Endothelial cell of umbilical vein (primary cell): Measurements from ENCODE around the gene EIF2A. TPM values are rescaled to one million over a fixed set of nuclear protein-coding genes. Genes with fewer than 3 reads are reported as not detected.
A peak's percentile ranks its signal among the peaks of the same experiment; 100 is the strongest.

Source experiments
- BruUV-seq: library from RNA; stranded (reverse); fragments of 400-500 nt; replicated peaks from 2 replicates; lab custom pipeline; 2021; lab: Mats Ljungman, UMichigan
- CTCF ChIA-PET: fragments of 300-600, 350-600 bp; sonication (Branson Sonifier 250); formaldehyde crosslinking; loops from one replicate; lab custom pipeline; 2021; ENCODE audit warnings: antibody characterized with exemption, inconsistent platforms; lab: Charles Lee
- POLR2A ChIA-PET: fragments of 300-600, 350-600 bp; sonication (Branson Sonifier 250); formaldehyde crosslinking; loops from one replicate; lab custom pipeline; 2021; ENCODE audit warnings: antibody characterized with exemption, inconsistent platforms; lab: Charles Lee
- DNase-seq: peaks from one replicate; pipeline ENCODE4 v3.0.0-alpha.2; 2011; ENCODE audit warnings: low read depth, low spot score
- FAIRE-seq: peaks from 2 replicates; lab custom pipeline; 2011; peaks lifted over from hg19 to GRCh38; lab: Jason Lieb, UNC
- H2AFZ ChIP-seq: 2 replicates; pipeline ENCODE4 v1.6.0; 2012; ENCODE audit warnings: low read depth, low read length, control low read depth, inconsistent platforms
- H3K27ac ChIP-seq: 2 replicates; pipeline ENCODE4 v1.5.1; 2011; ENCODE audit warnings: low read depth, mild to moderate bottlenecking, control low read depth, low read length, moderate library complexity; ENCODE audit not compliant: insufficient read depth
- H3K27me3 ChIP-seq, 2 experiments: 2 replicates each; pipeline versions ENCODE4 v1.6.0 to v1.6.1; 2011; ENCODE audit warnings: low read length in 2 of 2, mixed read lengths in 1 of 2; ENCODE audit not compliant: control insufficient read depth in 2 of 2, insufficient read depth in 2 of 2
- H3K36me3 ChIP-seq, 2 experiments: 2 replicates in 1 of 2; 3 replicates in 1 of 2; pipeline ENCODE4 v1.5.1; 2011; ENCODE audit warnings: low read length in 2 of 2, mild to moderate bottlenecking in 1 of 2, moderate library complexity in 1 of 2; ENCODE audit not compliant: control insufficient read depth in 2 of 2, insufficient read depth in 2 of 2; ENCODE audit errors: extremely low read depth in 1 of 2
- H3K4me1 ChIP-seq: 3 replicates; pipeline ENCODE4 v1.5.1; 2011; ENCODE audit warnings: mild to moderate bottlenecking, low read length; ENCODE audit not compliant: control insufficient read depth, insufficient read depth; ENCODE audit errors: extremely low read depth
- H3K4me2 ChIP-seq: 2 replicates; pipeline ENCODE4 v1.6.1; 2011; ENCODE audit warnings: low read length, control low read depth, mixed read lengths; ENCODE audit not compliant: insufficient read depth
- H3K4me3 ChIP-seq, 3 experiments: fragments of 200-600 bp in 1 of 3; sonication (generic), shearing (Covaris generic) in 1 of 3; replicated peaks in 1 of 3; 2 replicates each; pipeline ENCODE4 v1.5.1; 2011 to 2016; ENCODE audit warnings: control low read depth in 3 of 3, low read length in 3 of 3, mild to moderate bottlenecking in 2 of 3, inconsistent platforms in 1 of 3, low read depth in 1 of 3, moderate library complexity in 1 of 3; ENCODE audit not compliant: insufficient read depth in 1 of 3
- H3K79me2 ChIP-seq: 2 replicates; pipeline ENCODE4 v1.6.0; 2012; ENCODE audit warnings: low read length, inconsistent platforms; ENCODE audit not compliant: control insufficient read depth, insufficient read depth
- H3K9ac ChIP-seq: replicated peaks from 2 replicates; pipeline ENCODE3; 2011; ENCODE audit warnings: low read length, control low read depth; ENCODE audit not compliant: insufficient read depth; ENCODE audit errors: extremely low read depth
- H3K9me1 ChIP-seq: replicated peaks from 3 replicates; pipeline ENCODE4 v1.6.0; 2011; ENCODE audit warnings: mild to moderate bottlenecking, low read length; ENCODE audit not compliant: control insufficient read depth, insufficient read depth; ENCODE audit errors: extremely low read depth
- H3K9me3 ChIP-seq: replicated peaks from 2 replicates; pipeline ENCODE4 v1.5.1; 2012; ENCODE audit warnings: low read length, inconsistent platforms; ENCODE audit not compliant: control insufficient read depth, insufficient read depth
- H4K20me1 ChIP-seq: replicated peaks from 2 replicates; pipeline ENCODE3; 2011; ENCODE audit warnings: mild to moderate bottlenecking, low read length; ENCODE audit not compliant: control insufficient read depth, insufficient read depth; ENCODE audit errors: extremely low read depth
- CTCF ChIP-seq, 2 donors: IDR thresholded peaks; 1 replicate in 1 of 2; 2 replicates in 1 of 2; pipeline ENCODE4 v1.5.1; 2011; ENCODE audit warnings: low read length in 2 of 2, mild to moderate bottlenecking in 2 of 2, moderate library complexity in 2 of 2, control low read depth in 1 of 2, inconsistent platforms in 1 of 2, low read depth in 1 of 2; ENCODE audit not compliant: insufficient read depth in 1 of 2; ENCODE audit errors: extremely low read depth in 1 of 2
- EZH2 ChIP-seq: IDR thresholded peaks from 2 replicates; pipeline ENCODE4 v1.6.1; 2012; ENCODE audit warnings: borderline replicate concordance, low read depth, mild to moderate bottlenecking, moderate library complexity, low read length, inconsistent platforms; ENCODE audit not compliant: severe bottlenecking
- FOS ChIP-seq: IDR thresholded peaks from 2 replicates; pipeline ENCODE4 v1.6.1; 2011; ENCODE audit warnings: mild to moderate bottlenecking, low read length, moderate library complexity, borderline replicate concordance; ENCODE audit not compliant: insufficient read depth
- GATA2 ChIP-seq: IDR thresholded peaks from 2 replicates; pipeline ENCODE4 v1.7.0; 2011; ENCODE audit warnings: low read depth, mild to moderate bottlenecking, moderate library complexity, mixed read lengths, low read length; ENCODE audit not compliant: insufficient read length, insufficient read depth
- JUN ChIP-seq: IDR thresholded peaks from 2 replicates; pipeline ENCODE4 v1.6.1; 2011; ENCODE audit warnings: borderline replicate concordance, low read depth; ENCODE audit not compliant: insufficient read length, insufficient read depth
- MYC ChIP-seq: IDR thresholded peaks from one replicate; pipeline ENCODE4 v1.6.1; 2011; ENCODE audit warnings: mild to moderate bottlenecking, low read depth, low read length
- POLR2A ChIP-seq: IDR thresholded peaks from 2 replicates; pipeline ENCODE4 v1.6.1; 2012; ENCODE audit warnings: low read depth, mild to moderate bottlenecking, control low read depth, low read length
- POLR2AphosphoS5 ChIP-seq: IDR thresholded peaks from 2 replicates; pipeline ENCODE4 v1.6.1; 2012; ENCODE audit warnings: low read depth, mild to moderate bottlenecking, control low read depth, low read length, moderate library complexity; ENCODE audit not compliant: insufficient read depth
- dilution Hi-C: fragments of 300-500 bp; cut with MboI; formaldehyde crosslinking; loops from one replicate; pipeline ENCODE4 v1.15.0; 2019; ENCODE audit warnings: low sequenced_read_pairs; ENCODE audit not compliant: extremely low pct_ligation_motif_present
- intact Hi-C: fragments of 100-400 bp; cut with micrococcal nuclease; formaldehyde crosslinking; loops from one replicate; pipeline ENCODE4 v1.10.0; 2022
- polyA plus RNA-seq, 4 experiments: library from polyadenylated mRNA; depleted of rRNA in 3 of 4; stranded (reverse) in 3 of 4; unstranded in 1 of 4; fragments of >200 nt; gene quantifications; 2 replicates each; pipeline versions ENCODE4 v1.2.1 to v1.2.3, GENCODE V29; 2011 to 2012; ENCODE audit warnings: missing spikeins in 1 of 4
- total RNA-seq: library from RNA; stranded (reverse); gene quantifications from 2 replicates; pipeline ENCODE4 v1.2.3, GENCODE V29; 2021
- TF ChIP-seq, protein P1 (sequence below): IDR thresholded peaks from 2 replicates; pipeline ENCODE4 v1.6.1; 2011; ENCODE audit not compliant: insufficient read depth, insufficient read length

The EIF2A gene
- total and polyA plus RNA-seq, 2 donors (not counting 3 experiments of a cell fraction or from before 2014, with no cell fraction given), result 85.2 to 97.6 TPM

DNA sequence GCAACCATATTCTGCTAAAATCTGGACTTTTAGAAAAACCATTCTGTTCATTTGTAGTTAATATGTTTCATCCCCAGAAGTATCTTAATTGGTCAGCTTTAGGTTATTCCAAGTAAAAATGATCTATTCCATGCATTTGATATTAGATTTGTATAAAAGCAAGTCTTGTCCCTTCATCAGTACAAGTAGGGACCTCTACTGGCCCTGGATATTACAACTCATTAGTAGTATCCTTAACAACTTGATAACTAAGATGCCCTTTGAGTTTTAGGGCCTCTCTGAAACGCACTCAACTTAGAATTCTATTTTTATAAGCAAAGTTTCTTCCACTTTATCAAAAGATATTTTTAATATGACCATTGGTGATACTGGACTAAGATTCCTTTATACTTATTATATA is 31.3 kb downstream of the EIF2A start:
- no peak for TF ChIP-seq POLR2A
- TF ChIP-seq GATA2, result no peak
- TF ChIP-seq, protein P1, sequence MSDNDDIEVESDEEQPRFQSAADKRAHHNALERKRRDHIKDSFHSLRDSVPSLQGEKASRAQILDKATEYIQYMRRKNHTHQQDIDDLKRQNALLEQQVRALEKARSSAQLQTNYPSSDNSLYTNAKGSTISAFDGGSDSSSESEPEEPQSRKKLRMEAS, result no peak
- no peak for TF ChIP-seq EZH2
- no peak for TF ChIP-seq MYC
- TF ChIP-seq JUN, result no peak
- no peak for TF ChIP-seq FOS
- no peak for TF ChIP-seq POLR2AphosphoS5
- no peak for TF ChIP-seq CTCF (IDR thresholded peaks at IDR 0.05; ENCODE audit: extremely low read depth in 1 of 2, insufficient read depth in 1 of 2, low read depth in 1 of 2, low read length in 2 of 2)
- peaks cover 0 to 14% of the 10 kb centered on the region in 2 experiments for H3K36me3 ChIP-seq
- H3K27ac ChIP-seq, result no peak overlapping the region
- H3K9ac ChIP-seq, result no peak overlapping the region
- H3K9me1 ChIP-seq, result no peaks in the 10 kb centered on the region
- no peaks in the 10 kb centered on the region for H3K79me2 ChIP-seq
- no peak overlapping the region for H3K4me2 ChIP-seq
- no peak overlapping the region for H2AFZ ChIP-seq
- H3K4me3 ChIP-seq, result no peak overlapping the region
- peak; percentile 43 for DNase-seq
- no peaks in the 10 kb centered on the region for H3K4me1 ChIP-seq
- dilution Hi-C loops (no loop called here), intact Hi-C loops (no loop called here)
- no peaks in the 10 kb centered on the region for H4K20me1 ChIP-seq
- no peaks in the 10 kb centered on the region for H3K9me3 ChIP-seq
- no peaks in the 10 kb centered on the region for H3K27me3 ChIP-seq
- CTCF ChIA-PET, result interaction anchor here (0.7 to 1.6 kb wide), 3 partner anchors 40 to 350 kb away, joined by 3 to 7 read pairs (median 3); no protein-coding TSS in a partner anchor
- POLR2A ChIA-PET, result no interaction called here
- no peak for FAIRE-seq
- BruUV-seq, result no TSS peak
